Midbrain (tissue), 1 donor: ENCODE data around the gene NUP62.

Experiments used
- DNase-seq: peaks from one replicate; lab custom pipeline; 2025; lab: John Stamatoyannopoulos, UW

NUP62 gene

GRCh38 chr19:49866933-49867782 is 62.1 kb downstream of the NUP62 start, which contains the start of gene PNKP:
Gene PNKP, minus strand, starts transcription at chr19:49867576. Its CDS starts 372 bp downstream, at chr19:49867204.
- DNase-seq, result peak; percentile 95

- no peak for DNase-seq
Observed at GRCh38 chr19:49864890-49865289, 64.4 kb downstream of the NUP62 start.

GRCh38 chr19:49863935-49864320 is 65.4 kb downstream of the NUP62 start:
- no peak for DNase-seq

- no peak for DNase-seq
Observed at GRCh38 chr19:49863254-49863934, 65.9 kb downstream of the NUP62 start.

GRCh38 chr19:49862391-49863253 is 66.7 kb downstream of the NUP62 start:
- no peak for DNase-seq

GRCh38 chr19:49861541-49862378 is 67.5 kb downstream of the NUP62 start:
- DNase-seq, result no peak

- peak; percentile 6 for DNase-seq
Observed at GRCh38 chr19:49861107-49861506, 68.2 kb downstream of the NUP62 start.

GRCh38 chr19:49860336-49861102 is 68.8 kb downstream of the NUP62 start:
- no peak for DNase-seq

- DNase-seq, result no peak
Observed at GRCh38 chr19:49859682-49860335, 69.5 kb downstream of the NUP62 start.

GRCh38 chr19:49858088-49858985 is 71.0 kb downstream of the NUP62 start:
- DNase-seq, result peak; percentile 38

GRCh38 chr19:49857838-49858087 is 71.5 kb downstream of the NUP62 start:
- no peak for DNase-seq

- no peak for DNase-seq
Observed at GRCh38 chr19:49857061-49857837, 72.1 kb downstream of the NUP62 start.
